Muscle of arm (tissue), 12 donors: ENCODE results near the gene GLP1R. TPM values are rescaled to one million over a fixed set of nuclear protein-coding genes. Genes with fewer than 3 reads are reported as not detected.
"Not testable (repeated sequence)": the region's sequence is repeated elsewhere in the genome, so short reads cannot be mapped to it uniquely, and the experiment has no call there.

Source experiments
- DNase-seq: peaks from one replicate; pipeline ENCODE4 v3.0.0-alpha.2; 2013
- polyA plus RNA-seq, 12 donors: library from polyadenylated mRNA; unstranded; fragments of 120-200 nt; gene quantifications; one replicate each; pipeline ENCODE4 v1.2.1, GENCODE V29; 2013; ENCODE audit not compliant: insufficient read length in 12 of 12

GLP1R gene
- polyA plus RNA-seq, 12 donors: 0.04 to 0.52 (median 0.17) TPM; not detected in 7

DNA sequence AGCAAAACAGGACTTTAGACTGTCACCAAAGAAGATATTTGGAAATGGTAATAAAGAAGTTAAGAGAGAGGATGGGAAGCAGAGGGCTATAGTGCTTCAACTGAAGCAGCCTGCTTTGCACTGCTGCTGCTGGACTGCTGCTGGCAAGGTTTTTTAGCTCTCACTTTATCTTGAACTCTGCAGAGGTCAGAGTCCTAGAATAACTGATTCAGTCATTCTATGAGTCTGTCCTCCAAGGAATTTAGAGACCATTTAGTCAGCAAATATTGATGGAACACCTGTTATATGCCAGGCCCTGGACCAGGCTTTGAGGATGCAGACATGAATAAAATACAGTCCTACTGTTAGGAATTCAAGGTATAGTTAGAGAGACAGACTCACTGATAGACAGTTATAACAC lies 75.5 kb downstream of the GLP1R start:
- DNase-seq: no peak

DNA sequence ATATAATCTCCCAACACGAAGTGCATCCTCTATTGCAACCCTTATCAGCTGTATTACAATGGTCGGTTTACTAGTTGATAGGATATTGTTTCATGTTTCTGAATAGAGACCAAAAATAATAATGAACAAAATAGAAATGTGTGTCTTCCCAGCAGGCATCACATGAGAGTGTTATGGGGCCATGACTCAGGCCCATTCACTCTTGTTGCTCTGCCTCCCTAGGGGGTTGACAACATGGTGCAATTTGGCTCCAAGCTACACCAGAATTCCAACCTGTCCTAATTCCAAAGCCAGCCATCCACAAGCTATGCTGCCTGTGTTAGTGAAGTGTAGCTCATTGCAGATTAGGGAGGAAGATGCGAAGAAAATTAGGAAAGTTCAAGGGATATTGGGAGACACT lies 79.5 kb downstream of the GLP1R start:
- no peak for DNase-seq

DNA sequence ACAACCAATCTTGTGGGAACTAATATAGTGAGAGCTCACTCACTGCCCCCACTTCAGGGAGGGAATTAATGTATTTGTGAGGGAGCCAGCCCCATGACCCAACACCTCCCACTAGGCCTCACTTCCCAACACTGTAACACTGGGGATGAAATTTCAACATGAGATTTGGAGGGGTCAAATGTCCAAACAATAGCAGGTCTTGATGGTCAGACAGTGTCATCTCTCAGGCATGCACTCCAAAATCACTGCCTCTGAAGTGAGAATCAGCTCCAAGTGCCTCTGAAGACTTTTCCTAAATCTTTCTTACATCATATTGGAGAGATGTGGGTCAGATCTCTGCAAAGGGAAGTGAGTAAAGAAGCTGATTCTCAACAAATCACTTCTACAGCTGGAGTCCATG lies 80.3 kb downstream of the GLP1R start:
- DNase-seq: no peak

DNA sequence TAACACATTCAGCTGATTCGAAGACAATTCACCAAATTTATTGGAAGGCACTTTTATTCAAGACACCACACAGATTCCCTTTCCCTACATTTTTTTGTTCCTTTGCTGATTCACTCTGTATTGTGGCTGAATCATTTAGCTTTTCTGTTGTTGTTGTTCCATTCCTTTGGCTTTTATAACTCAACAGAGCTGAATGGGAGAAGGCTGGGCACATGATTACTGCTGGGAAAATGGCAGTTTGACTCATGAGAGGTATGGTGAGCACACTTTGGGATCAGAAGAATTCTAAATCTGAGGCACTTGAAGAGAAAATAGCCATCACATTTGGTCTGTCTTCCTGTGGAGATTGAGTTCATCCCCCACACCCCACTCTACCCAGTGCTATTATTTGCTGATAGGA lies 82.1 kb downstream of the GLP1R start:
- no peak for DNase-seq

DNA sequence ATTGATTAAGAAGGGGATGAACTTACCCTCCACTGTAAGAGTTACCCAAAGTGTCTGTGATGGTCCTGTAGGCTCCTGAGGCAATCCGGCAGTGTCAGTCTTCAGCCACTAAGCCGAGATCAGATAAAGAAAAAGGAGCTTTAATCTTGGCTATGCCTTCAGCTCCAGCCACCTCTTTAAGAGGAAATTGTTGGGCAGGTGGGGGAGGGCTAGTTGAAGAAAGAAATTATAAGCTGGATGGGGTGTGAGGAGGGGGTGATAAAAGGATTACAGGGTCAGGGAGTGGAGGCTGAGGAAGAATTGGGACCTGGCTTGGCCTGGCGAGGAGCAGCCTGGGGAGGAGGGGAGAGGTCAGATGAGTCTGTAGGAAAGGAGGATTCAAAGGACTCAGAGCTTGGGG lies 86.2 kb downstream of the GLP1R start:
- DNase-seq: not testable (repeated sequence)

DNA sequence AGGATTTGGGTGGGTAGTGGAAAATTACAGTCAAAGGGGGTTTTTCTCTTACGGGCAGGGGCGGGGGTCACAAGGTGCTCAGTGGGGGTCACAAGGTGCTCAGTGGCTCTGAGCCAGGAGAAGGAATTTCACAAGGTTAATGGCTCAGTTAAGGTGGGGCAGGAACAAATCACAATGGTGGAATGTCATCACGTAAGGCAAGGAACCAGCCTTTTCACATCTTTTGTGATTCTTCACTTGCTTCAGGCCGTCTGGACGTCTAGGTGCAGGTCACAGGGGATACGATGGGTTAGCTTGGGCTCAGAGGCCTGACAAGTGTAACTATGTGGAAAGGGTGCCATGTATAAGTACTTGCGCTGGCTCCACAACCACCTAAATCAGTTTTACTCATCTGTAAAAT lies 87.6 kb downstream of the GLP1R start:
- DNase-seq: not testable (repeated sequence)

DNA sequence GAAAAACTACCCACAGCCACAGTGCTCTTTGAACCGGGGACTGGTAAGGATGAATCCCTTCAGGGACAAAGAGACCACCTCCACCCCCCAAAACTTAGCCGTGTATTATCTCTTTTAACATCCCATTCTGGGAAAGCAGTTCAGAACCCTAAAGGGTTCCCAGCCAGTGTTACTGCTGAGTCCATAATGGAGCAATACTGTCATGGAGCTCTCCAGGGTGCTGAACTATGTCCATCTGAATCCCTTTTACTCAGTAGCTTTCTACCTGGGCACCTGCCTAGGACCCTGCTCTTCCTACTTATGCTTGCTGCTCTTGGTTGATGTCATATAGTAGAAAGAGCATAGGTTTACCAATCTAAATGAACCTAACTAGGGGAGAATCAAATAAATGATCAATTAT lies 88.7 kb downstream of the GLP1R start:
- peak; percentile 40 for DNase-seq

Other genes with a start within 250 kb of the GLP1R start
- 10 to 100 TPM in 10 of 12 donors, 1 to 10 TPM in 1, not detected in 1; 5.5 to 15.8 (median 12.1) TPM for gene SAYSD1, start 66.4 kb downstream of the GLP1R start, polyA plus RNA-seq
- gene KCNK5, start 180.7 kb downstream of the GLP1R start, polyA plus RNA-seq: 1 to 10 TPM in 10 of 12 donors, under 1 TPM in 1, not detected in 1; 0.75 to 7.3 (median 1.5) TPM